Activated CD8-positive, alpha-beta T cell treated with anti-CD3 and anti-CD28 coated beads, Interleukin-2, amount 10 ng/mL, durations not matched to agents 7 days and 5 days (primary cell): Measurements from ENCODE around the gene PPARD. TPM values are rescaled to one million over a fixed set of nuclear protein-coding genes. Genes with fewer than 3 reads are reported as not detected.

Source experiments
- ATAC-seq: fragments of 150-1000 bp; cut with Tn5 transposase; one replicate; pipeline ENCODE4 v1.10.0; 2021; ENCODE audit warnings: moderate library complexity
- CTCF ChIA-PET: fragments of 350-600 bp; sonication (Branson Sonifier 250); formaldehyde crosslinking; loops from one replicate; lab custom pipeline; 2021; ENCODE audit warnings: antibody characterized with exemption; lab: Charles Lee
- POLR2A ChIA-PET: fragments of 350-600 bp; sonication (Branson Sonifier 250); formaldehyde crosslinking; loops from one replicate; lab custom pipeline; 2021; ENCODE audit warnings: antibody characterized with exemption; lab: Charles Lee
- DNase-seq: peaks from one replicate; pipeline ENCODE4 v3.0.0-alpha.2; 2020
- H3K27ac Mint-ChIP-seq: one replicate; pipeline ENCODE4 v1.8.0; 2021; ENCODE audit warnings: mild to moderate bottlenecking, mixed read lengths
- H3K27me3 Mint-ChIP-seq: one replicate; pipeline ENCODE4 v1.8.0; 2021; ENCODE audit warnings: low read depth, mixed read lengths
- H3K36me3 Mint-ChIP-seq: one replicate; pipeline ENCODE4 v1.8.0; 2021; ENCODE audit warnings: low read depth, mixed read lengths
- H3K4me1 Mint-ChIP-seq: one replicate; pipeline ENCODE4 v1.8.0; 2021; ENCODE audit warnings: low read depth, mixed read lengths
- H3K4me3 Mint-ChIP-seq: one replicate; pipeline ENCODE4 v1.8.0; 2021; ENCODE audit warnings: mild to moderate bottlenecking, mixed read lengths
- H3K9me3 Mint-ChIP-seq: one replicate; pipeline ENCODE4 v1.8.0; 2022; ENCODE audit warnings: mixed read lengths; ENCODE audit not compliant: insufficient read depth
- total RNA-seq, 2 experiments: library from RNA; stranded (reverse); gene quantifications; one replicate each; pipeline ENCODE4 v1.2.3, GENCODE V29; 2021

The PPARD gene
- total RNA-seq, 2 experiments from 2014 or later, result 36.3 to 36.7 TPM

DNA sequence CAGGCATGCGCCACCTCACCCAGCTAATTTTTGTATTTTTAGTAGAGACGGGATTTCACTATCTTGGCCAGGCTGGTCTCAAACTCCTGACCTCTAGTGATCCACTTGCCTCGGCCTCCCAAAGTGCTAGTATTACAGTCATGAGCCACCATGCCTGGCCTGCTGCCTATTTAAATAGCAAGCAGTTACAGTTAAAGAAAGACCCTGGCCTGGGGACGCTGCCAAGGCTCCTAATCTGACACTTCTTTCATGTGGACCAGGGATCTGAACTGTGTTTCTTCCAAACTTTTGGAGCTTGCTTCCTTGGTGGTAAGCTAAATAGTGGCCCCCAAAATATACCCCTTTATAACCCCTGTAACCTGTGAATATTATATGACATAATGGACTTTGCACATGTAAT, 15.3 kb downstream of the PPARD start:
- POLR2A ChIA-PET, result no interaction called here
- ATAC-seq (no peak), DNase-seq (no peak)
- Mint-ChIP-seq H3K27ac (no peak overlapping the region), H3K9me3 (no peaks in the 10 kb centered on the region), H3K4me1 (peaks cover 38% of the 10 kb centered on the region), H3K36me3 (peaks cover 61% of the 10 kb centered on the region), H3K27me3 (no peaks in the 10 kb centered on the region), H3K4me3 (no peak overlapping the region)
- CTCF ChIA-PET, result interaction anchor here (1.8 kb wide), 1 partner anchor 195 kb away, joined by 3 read pairs; no protein-coding TSS in a partner anchor

DNA sequence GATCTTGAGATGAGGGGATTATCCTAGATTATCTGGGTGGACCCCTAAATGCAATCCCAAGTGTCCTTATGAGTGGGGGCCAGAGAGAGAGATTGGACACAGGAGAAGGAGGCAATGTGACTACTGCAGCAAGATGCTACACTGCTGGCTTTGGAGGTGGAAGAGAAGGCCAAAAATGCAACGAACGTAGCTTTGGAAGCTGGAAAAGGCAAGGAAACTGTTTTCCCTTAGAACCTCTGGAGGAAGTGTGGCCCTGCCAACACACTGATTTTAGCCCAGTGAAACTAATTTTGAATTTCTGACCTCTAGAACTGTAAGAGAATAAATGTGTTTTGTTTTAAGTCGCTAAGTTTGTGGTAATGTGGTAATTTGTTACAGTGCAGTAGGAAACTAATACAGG, 15.7 kb downstream of the PPARD start:
- DNase-seq (no peak), ATAC-seq (no peak)
- ChIA-PET CTCF (interaction anchor here (1.8 kb wide), 1 partner anchor 194 kb away, joined by 3 read pairs; no protein-coding TSS in a partner anchor), POLR2A (no interaction called here)
- no peak overlapping the region for H3K4me3 Mint-ChIP-seq
- peaks cover 57% of the 10 kb centered on the region for H3K36me3 Mint-ChIP-seq
- H3K9me3 Mint-ChIP-seq, result no peaks in the 10 kb centered on the region
- H3K27ac Mint-ChIP-seq, result peak overlapping the region; percentile 36
- H3K27me3 Mint-ChIP-seq, result no peaks in the 10 kb centered on the region
- H3K4me1 Mint-ChIP-seq, result peaks cover 43% of the 10 kb centered on the region

GRCh38 chr6:35359346-35359743, 17.0 kb downstream of the PPARD start:
- Mint-ChIP-seq H3K27ac (no peak overlapping the region), H3K4me3 (no peak overlapping the region), H3K27me3 (no peaks in the 10 kb centered on the region), H3K36me3 (peaks cover 50% of the 10 kb centered on the region), H3K4me1 (peaks cover 45% of the 10 kb centered on the region), H3K9me3 (no peaks in the 10 kb centered on the region)
- ATAC-seq (no peak), DNase-seq (no peak)
- POLR2A ChIA-PET, result no interaction called here
- CTCF ChIA-PET, result no interaction called here

DNA sequence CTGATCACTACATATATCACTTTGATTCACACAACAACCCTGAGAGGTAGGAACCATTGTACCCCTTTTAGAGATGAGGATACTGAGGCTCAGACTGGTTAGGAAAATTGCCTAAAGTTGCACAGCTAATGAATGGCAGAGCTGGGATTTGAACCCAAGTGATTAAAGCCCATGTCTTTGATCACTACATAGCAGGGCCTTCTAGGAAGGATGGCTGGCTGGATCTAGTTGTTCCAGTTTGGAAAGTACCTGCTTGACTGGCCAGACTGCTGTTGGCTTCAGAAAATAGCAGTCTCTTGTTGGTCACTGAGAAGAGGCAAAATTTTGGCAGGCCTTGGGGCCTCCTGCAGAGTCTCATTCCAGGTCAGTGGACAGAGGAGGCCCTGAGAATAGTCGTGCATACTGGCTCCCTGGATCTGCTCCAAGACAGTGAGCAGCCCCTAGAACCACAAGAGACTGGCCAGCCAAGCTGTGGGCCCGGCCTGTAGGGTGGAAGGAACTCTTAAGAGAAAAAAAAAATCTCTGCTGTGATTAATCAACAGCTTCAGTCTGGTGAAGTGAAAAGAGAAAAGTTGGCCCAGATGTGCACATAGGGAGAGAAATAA, 17.5 kb downstream of the PPARD start:
- ChIA-PET CTCF (interaction anchor here (2.1 kb wide), 1 partner anchor 49 kb away, joined by 5 read pairs; no protein-coding TSS in a partner anchor), POLR2A (no interaction called here)
- H3K4me3 Mint-ChIP-seq, result no peak overlapping the region
- H3K36me3 Mint-ChIP-seq, result peaks cover 45% of the 10 kb centered on the region
- no peak for DNase-seq
- H3K9me3 Mint-ChIP-seq, result no peaks in the 10 kb centered on the region
- ATAC-seq, result no peak
- peaks cover 41% of the 10 kb centered on the region for H3K4me1 Mint-ChIP-seq
- peak overlapping the region; percentile 17 for H3K27ac Mint-ChIP-seq
- H3K27me3 Mint-ChIP-seq, result no peaks in the 10 kb centered on the region

DNA sequence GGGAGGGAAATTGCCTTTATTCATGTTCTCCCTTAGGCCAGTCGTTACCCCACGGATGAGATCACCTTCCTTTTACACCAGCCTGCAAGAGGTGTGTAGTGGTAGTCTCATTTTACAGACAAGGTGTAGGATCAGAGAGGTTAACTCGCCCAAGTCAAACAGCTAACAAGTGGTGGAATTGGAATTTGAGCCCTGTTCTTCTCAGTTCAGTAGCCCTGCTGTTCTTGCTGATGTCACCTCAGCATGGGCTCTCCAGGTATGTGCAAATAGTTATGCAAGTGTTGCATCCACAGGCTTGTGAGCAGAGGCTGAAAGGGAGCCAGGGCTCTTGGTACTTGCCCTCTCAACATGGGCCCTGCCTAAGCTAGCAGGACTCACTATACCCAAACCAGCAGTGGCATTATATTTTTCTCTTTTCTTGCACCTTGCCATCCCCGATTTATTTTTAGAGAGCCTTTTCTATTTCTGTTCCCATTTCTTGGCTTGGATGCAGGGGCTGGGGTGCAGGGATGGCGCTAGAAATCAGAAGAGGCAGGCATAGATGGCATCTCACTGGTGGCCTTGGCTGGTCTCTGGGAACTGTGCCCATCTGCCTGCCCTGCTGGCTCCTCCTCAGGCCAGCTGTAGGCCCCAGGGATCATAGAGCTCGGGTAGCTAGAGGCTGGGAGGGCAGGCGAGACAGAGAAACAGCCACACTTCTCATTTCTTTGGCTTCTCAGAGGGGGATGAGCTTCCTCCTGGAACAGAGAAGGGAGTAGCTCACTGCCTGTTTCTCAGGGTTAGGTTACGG, 18.2 kb downstream of the PPARD start:
- CTCF ChIA-PET, result interaction anchor here (1.8 to 2.1 kb wide), 2 partner anchors 19 to 48 kb away, joined by 5 read pairs; partner anchors contain the start of gene PPARD
- ATAC-seq (no peak), DNase-seq (no peak)
- POLR2A ChIA-PET, result no interaction called here
- H3K27me3 Mint-ChIP-seq, result no peaks in the 10 kb centered on the region
- H3K27ac Mint-ChIP-seq, result peak overlapping the region; percentile 17
- H3K4me3 Mint-ChIP-seq, result no peak overlapping the region
- peaks cover 41% of the 10 kb centered on the region for H3K36me3 Mint-ChIP-seq
- peaks cover 39% of the 10 kb centered on the region for H3K4me1 Mint-ChIP-seq
- no peaks in the 10 kb centered on the region for H3K9me3 Mint-ChIP-seq

- ATAC-seq, result no peak
- peaks cover 50% of the 10 kb centered on the region for H3K4me1 Mint-ChIP-seq
- no peak for DNase-seq
- no peak overlapping the region for H3K27ac Mint-ChIP-seq
- no peak overlapping the region for H3K4me3 Mint-ChIP-seq
- CTCF ChIA-PET, result interaction anchor here (1.8 to 2.1 kb wide), 2 partner anchors 20 to 46 kb away, joined by 5 read pairs; partner anchors contain the start of gene PPARD
- H3K9me3 Mint-ChIP-seq, result no peaks in the 10 kb centered on the region
- H3K27me3 Mint-ChIP-seq, result no peaks in the 10 kb centered on the region
- peaks cover 38% of the 10 kb centered on the region for H3K36me3 Mint-ChIP-seq
- POLR2A ChIA-PET, result interaction anchor here (0.8 kb wide), 1 partner anchor 15 kb away, joined by 3 read pairs; no protein-coding TSS in a partner anchor
Observed at GRCh38 chr6:35362200-35362599, 19.8 kb downstream of the PPARD start.

DNA sequence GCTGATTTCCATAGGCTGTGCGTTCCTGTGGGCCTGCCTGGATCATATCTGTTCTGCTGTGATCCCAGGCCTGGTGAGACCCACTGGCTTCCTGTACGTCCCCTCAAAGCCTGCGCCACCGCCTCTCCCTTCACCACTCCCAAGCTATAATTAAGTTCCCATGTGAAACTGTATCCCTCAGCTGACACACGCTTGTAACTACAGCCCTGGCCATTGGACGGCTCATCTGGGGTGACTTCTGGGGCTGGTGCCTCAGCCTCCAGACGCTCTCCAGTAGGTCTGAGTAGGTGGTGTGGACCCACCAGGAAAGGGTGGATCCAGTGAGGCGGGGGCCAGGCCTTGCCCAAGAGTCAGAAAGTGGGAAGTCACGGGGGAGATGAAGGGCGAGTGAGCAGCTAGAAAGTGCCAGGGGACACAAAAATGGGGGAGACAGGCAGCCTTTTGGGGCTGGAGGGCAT, 21.0 kb downstream of the PPARD start:
- CTCF ChIA-PET, result no interaction called here
- H3K9me3 Mint-ChIP-seq, result no peaks in the 10 kb centered on the region
- POLR2A ChIA-PET, result no interaction called here
- no peak overlapping the region for H3K4me3 Mint-ChIP-seq
- H3K27ac Mint-ChIP-seq, result peak overlapping the region; percentile 6
- DNase-seq (no peak), ATAC-seq (no peak)
- peaks cover 56% of the 10 kb centered on the region for H3K4me1 Mint-ChIP-seq
- H3K27me3 Mint-ChIP-seq, result no peaks in the 10 kb centered on the region
- H3K36me3 Mint-ChIP-seq, result peaks cover 39% of the 10 kb centered on the region

GRCh38 chr6:35365594-35366203, 23.3 kb downstream of the PPARD start:
- DNase-seq, result no peak

DNA sequence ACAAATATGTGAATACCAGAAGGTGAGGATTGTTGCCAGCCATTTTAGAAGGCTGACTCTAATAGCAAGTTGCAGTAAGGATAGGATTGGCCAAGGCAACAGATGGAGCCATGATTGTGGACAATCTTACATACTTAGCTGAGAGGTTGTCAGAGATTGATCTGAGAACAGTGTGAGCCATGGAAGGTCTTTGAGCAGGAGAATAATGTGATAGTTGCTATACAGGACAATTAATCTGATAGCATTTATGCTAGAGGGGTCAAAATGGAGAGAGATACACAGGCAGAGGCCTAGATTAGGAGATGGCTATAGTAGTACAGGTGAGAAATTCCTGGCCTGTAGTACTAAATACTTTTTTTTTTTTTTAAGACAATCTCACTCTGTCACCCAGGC, 23.8 kb downstream of the PPARD start:
- ATAC-seq, result no peak
- H3K27me3 Mint-ChIP-seq, result no peaks in the 10 kb centered on the region
- H3K4me1 Mint-ChIP-seq, result peaks cover 66% of the 10 kb centered on the region
- H3K9me3 Mint-ChIP-seq, result no peaks in the 10 kb centered on the region
- no peak overlapping the region for H3K4me3 Mint-ChIP-seq
- H3K36me3 Mint-ChIP-seq, result peaks cover 30% of the 10 kb centered on the region
- POLR2A ChIA-PET, result no interaction called here
- DNase-seq, result no peak
- no peak overlapping the region for H3K27ac Mint-ChIP-seq
- CTCF ChIA-PET, result no interaction called here

More at GRCh38 chr6:35365594-35366203, 23.3 kb downstream of the PPARD start:
- H3K4me1 Mint-ChIP-seq, result peaks cover 64% of the 10 kb centered on the region
- no peak for ATAC-seq
- peaks cover 31% of the 10 kb centered on the region for H3K36me3 Mint-ChIP-seq
- H3K4me3 Mint-ChIP-seq, result no peak overlapping the region
- CTCF ChIA-PET, result no interaction called here
- no peaks in the 10 kb centered on the region for H3K27me3 Mint-ChIP-seq
- H3K27ac Mint-ChIP-seq, result no peak overlapping the region
- POLR2A ChIA-PET, result no interaction called here
- no peaks in the 10 kb centered on the region for H3K9me3 Mint-ChIP-seq

DNA sequence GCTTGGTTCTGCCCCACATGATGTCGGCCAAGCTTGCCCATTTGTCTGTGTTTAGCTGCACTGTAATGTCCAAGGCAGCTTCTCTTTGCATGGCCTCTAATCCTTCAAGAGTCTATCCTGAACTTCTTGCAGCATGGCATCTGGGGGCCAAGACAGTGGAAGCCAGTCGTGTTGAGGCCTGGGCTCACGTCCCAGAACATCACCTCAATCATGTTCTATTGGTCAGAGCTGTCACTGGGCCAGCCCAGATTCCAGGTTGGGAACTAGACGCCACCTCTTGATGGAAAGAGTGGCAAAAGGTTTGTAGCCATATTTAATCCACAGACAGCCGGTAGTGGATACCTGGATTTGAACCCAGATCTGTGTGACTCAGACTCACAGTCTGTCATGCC, 25.3 kb downstream of the PPARD start:
- no peak overlapping the region for H3K4me3 Mint-ChIP-seq
- H3K36me3 Mint-ChIP-seq, result peaks cover 40% of the 10 kb centered on the region
- peak overlapping the region; percentile 18 for H3K27ac Mint-ChIP-seq
- no peaks in the 10 kb centered on the region for H3K27me3 Mint-ChIP-seq
- H3K4me1 Mint-ChIP-seq, result peaks cover 64% of the 10 kb centered on the region
- no peaks in the 10 kb centered on the region for H3K9me3 Mint-ChIP-seq
- ChIA-PET CTCF (interaction anchor here (1.4 to 2.1 kb wide), 5 partner anchors 10 to 82 kb away, joined by 4 to 11 read pairs (median 7); no protein-coding TSS in a partner anchor), POLR2A (no interaction called here)
- DNase-seq, result no peak
- ATAC-seq, result no peak

GRCh38 chr6:35368038-35368887, 25.9 kb downstream of the PPARD start:
- H3K27ac Mint-ChIP-seq, result peak overlapping the region; percentile 61
- POLR2A ChIA-PET, result no interaction called here
- no peaks in the 10 kb centered on the region for H3K27me3 Mint-ChIP-seq
- no peaks in the 10 kb centered on the region for H3K9me3 Mint-ChIP-seq
- H3K36me3 Mint-ChIP-seq, result peaks cover 45% of the 10 kb centered on the region
- CTCF ChIA-PET, result interaction anchor here (0.9 to 2.1 kb wide), 6 partner anchors 9 to 84 kb away, joined by 4 to 11 read pairs (median 7); partner anchors contain the start of gene FANCE
- DNase-seq (peak; percentile 34), ATAC-seq (peak; percentile 56)
- H3K4me1 Mint-ChIP-seq, result peaks cover 63% of the 10 kb centered on the region
- no peak overlapping the region for H3K4me3 Mint-ChIP-seq
